GM18517 (cell line): ENCODE measurements around the gene INPP5A.
"Not testable (repeated sequence)": the region's sequence is repeated elsewhere in the genome, so short reads cannot be mapped to it uniquely, and the experiment has no call there.

Source experiments
- ATAC-seq: cut with Tn5 transposase; IDR thresholded peaks from one replicate; pipeline ENCODE4 v1.9.1; 2021; ENCODE audit warnings: mild to moderate bottlenecking, moderate library complexity; ENCODE audit not compliant: unreplicated experiment

Gene INPP5A

DNA sequence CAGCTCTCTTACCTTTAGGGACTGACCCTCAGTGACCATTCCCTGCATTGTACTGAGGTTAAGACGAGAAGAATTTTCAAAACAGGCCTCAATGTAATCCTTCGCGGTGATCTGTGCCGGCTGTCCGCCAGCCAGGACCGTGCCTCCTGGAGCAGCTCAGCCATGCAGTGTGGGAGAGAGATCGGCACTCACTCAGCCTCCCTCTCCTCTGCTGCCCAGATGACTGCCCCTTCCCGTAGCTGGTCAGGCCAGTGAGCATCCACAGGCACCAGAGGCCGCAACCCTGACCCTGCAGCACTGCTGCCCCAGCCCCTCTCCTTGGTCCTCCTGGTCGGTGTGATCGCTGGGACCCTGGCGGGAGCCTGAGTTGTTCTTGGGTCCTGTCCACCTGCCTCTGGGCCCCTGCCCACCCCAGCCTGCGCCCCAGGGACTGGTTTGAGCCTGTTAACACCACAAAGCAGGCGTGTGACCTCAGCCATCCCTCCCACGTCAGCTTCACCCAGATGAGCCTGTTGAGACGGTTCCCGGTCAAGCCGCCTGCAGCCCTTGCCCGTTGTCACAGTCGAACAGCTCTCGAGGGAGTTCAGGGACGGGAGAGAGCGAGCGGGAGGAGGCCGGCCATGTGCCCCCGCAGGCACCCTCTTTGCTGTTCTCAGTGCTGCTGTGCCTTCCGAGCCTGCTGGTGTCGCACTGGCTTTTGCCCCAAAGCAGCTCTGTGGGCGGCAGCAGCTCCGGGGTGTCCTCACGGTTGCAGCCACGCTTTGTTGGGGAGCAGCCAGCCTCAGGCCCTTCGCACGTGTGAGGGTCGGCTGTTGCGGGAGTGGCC lies 211.2 kb downstream of the INPP5A start:
- no peak for ATAC-seq

DNA sequence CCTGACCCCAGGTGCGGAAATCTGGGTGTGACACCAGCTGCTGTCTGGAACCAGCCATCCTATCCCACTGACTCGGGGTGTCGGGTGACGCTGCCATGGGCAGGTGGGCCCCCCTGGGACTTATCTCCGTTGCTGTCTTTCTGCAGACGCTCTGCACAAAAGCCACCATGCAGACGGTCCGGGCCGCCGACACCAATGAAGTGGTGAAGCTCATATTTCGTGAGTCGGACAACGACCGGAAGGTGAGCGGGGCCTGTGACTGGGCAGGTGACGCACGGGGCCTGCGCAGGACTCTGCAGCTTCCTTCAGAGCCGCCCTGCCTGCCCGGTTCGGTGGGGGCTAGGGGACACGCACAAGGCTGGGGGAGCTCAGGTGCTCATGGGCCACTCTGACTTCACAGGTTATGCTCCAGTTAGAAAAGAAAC lies 211.8 kb downstream of the INPP5A start:
- ATAC-seq = no peak

DNA sequence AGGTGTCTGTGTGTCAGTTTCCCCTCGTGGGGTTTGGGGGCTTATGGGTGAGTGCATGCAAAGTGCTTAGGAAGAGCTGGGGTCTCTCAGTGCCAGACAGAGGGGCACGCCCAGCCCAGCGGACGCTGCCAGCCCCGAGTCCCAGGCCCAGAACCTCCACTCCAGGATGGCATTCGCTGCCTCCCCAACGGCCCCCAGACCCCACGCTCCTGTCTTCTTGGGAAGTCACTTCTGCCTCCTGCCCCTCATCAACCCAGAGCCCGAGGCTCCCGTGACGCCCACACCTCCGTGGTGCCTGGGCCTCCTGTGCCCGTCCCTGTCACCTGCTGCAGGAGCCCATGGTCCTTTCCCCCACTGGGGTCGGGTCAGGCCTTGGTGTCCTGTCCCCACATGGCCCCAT lies 213.3 kb downstream of the INPP5A start:
- no peak for ATAC-seq

DNA sequence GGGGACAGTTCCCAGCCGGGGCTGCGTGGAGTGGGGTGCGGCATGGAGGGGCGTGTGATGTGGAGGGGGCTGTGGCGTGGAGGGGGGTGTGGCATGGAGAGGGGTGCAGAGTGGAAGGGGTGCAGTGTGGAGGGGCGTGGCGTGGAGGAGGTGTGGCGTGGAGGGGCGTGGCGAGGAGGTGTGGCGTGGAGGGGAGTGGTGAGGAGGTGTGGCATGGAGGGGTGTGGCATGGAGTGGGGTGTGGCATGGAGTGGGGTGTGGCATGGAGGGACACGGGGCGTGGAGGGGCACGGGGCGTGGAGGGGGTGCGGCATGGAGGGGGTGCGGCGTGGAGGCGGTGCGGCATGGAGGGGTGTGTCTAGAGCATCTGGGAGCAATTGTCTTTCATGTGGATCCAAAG lies 214.8 kb downstream of the INPP5A start:
- no peak for ATAC-seq

DNA sequence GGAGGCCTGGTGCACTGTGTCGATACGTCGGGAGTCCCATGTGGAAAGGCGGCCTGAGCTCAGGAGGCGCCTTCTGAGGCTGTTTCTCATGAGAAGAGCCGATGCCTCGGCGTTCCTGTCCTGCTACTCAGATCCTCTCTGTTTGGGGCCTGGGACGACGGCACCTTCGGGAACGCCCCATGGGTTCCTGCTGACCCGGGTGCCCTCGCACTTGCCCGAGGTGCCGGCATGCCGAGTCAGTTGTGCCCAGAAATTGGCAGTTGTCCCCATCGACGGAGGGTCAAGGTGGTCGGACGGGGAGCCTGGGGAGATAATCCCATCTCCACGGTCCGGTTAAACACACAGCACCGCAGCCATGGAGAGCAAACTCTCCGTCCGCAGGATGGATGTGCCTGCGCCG lies 215.4 kb downstream of the INPP5A start:
- no peak for ATAC-seq

DNA sequence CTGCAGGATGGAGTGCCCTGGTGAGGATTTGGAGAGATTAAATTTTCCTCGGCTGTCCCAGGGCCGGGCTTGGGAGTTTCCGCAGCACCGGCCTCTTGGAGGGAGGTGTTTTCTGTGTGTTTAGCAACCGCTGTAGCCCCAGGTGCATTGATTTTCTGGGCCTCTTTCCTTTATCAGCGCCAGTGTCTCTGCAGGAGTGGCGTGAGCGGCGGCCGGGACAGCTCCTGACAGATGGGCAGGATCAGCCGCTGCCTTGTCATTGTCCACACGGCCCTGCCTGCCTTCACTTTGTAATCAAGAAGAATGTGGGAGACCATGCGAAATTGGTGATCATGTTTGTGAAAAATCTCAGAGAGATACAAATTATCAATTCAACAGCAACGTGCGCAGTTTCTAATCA lies 216.0 kb downstream of the INPP5A start:
- no peak for ATAC-seq

DNA sequence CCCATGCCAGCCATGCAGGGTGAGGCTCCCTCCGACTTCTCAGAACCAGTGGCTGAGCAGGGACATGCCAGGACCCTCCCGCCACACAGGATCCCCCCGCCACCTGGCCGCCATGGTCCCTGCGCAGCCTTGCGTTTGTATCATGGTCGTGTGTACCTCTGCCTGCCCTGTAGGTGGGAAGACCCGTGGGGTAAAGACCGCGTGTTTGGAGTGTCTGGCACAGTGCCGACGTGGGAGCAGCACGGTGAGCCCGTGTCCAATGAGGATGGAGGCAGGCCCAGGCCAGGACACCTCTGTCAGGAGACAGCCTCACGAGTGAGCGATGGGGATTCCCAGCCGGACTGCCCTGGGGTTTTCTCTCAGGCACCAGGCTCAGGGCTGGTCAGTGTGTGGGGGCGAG lies 216.5 kb downstream of the INPP5A start:
- no peak for ATAC-seq

DNA sequence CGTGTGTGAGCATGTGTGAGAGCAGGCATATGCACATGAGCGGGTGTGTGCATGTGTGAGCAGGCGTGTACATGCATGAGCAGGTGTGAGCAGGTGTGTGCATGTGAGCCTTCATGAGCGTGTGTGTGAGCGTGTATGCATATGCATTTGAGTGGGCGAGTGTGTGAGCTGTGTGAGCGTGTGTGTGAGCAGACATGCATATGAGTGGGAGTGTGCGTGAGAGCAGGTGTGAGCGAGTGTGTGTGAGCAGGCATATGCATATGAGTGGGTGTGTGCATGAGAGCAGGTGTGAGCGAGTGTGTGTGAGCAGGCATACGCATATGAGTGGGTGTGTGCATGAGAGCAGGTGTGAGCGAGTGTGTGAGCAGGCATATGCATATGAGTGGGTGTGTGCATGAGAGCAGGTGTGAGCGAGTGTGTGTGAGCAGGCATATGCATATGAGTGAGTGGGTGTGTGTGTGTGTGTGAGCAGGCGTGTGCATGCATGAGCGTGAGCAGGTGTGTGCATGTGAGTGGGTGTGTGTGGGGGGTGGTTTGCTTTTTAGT lies 217.7 kb downstream of the INPP5A start:
- ATAC-seq = no peak

DNA sequence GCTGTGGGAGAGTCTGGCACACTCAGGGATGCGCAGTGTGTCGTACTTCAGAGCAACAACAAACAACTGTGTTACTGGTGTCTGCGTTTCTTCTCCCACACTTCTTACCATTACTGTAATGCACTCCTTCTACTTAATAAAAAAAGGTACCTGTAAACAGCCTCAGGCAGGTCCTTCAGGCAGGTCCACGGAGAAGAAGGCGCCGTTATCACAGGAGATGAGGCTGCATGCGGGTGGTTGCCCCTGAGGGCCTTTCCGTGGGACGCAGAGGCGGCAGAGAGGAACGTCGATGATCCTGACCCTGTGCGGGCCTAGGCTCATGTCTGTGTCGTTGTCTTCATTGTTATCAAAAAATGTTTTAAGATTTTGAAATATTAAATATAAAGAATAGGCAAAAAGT lies 219.0 kb downstream of the INPP5A start:
- ATAC-seq = no peak

DNA sequence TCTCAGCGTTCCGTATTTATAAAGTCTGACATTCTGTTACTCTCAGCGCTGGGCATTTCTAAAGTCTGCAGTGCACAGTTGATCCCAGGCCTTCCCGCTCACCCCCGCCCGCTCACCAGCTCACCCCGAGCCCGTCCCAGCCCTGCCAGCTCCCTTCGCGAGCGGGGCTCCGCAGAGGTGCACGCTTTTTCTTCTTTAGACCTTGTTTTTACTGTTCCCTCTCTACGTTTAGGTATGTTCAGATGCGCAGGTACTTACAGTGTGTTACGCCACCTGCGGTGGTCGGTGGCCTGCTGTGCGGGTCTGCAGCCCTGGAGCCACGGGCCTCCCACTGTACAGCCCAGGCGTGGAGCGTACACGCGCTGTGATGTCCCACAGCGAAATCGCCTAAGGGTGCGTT lies 219.6 kb downstream of the INPP5A start:
- no peak for ATAC-seq

DNA sequence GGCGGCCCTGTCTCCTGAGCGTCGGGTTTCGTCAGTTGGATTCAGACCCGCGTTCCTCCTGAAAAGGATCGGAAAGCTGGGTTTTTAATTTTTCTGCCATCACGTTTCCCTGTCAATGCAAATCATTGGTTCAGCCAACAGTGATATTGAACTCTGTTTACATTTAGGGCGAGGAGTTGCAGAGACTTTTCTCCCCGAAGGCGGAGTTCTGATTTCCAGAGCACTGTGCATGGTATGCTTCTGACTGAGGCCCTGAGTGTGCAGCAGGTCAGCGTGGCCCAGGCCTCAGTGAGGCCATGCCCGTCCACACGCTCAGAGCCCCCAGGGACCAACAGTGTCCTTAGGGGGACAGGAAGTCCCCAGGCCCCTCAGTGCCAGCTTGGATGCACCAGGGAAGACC lies 221.3 kb downstream of the INPP5A start:
- ATAC-seq = no peak

DNA sequence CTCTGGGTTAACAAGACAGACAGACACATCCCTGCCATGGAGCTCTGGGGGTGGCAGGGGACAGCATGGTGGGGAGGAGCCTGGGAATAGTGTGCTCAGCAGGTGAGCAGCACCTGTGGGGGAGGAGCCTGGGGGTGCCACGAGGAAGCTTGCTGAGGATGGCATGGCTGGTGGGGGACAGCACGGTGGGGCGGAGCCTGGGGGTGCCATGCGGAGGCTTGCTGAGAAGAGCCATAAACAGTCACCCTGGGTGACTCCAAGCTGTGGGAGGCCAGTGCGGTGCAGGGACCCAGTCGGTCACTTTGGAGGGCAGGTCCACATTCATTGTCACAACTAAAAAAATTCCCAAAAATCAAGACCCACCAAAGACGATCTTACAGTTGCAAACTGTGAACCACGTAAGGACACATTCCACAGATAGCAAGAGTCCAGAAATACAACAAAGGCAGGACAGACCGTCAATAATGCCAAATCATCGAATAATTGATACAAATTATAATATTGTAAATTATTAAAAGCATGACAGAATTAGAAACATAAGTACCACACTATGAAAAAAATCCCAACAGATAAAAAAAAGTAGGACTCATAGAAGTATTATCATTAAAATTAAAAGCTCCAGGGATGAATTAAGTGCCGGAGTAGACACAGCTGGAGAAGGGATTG lies 223.9 kb downstream of the INPP5A start:
- ATAC-seq = no peak

DNA sequence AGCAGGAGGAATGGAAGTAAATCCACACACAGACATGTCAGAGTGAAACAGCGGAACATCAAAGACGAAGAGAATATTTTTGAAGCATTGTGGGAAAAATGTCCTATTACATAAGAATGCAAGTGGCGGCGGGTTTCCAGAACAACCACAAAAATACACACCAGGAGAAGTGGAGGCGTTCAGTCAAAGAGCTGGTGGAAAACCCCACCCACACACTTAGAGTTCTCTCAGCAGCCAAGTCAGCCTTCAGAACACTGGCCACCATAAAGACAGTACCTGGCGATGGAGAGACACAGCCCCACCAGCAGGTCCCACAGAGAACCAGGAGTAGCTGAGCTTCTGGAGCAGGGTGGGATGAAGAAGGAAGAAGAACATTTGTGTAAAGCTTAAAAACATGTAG lies 224.7 kb downstream of the INPP5A start:
- no peak for ATAC-seq

DNA sequence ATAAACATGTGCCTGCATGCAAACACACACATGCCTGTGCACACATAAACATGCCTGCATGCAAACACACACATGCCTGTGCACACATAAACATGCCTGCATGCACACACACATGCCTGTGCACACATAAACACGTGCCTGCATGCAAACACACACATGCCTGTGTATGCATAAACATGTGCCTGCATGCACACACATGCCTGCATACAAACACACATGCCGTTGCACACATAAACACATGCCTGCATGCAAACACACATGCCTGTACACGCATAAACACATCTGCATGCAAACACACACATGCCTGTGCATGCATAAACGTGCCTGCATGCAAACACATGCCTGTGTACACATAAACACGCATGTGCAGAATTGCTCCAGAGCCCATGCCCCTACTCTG lies 226.0 kb downstream of the INPP5A start:
- no peak for ATAC-seq

DNA sequence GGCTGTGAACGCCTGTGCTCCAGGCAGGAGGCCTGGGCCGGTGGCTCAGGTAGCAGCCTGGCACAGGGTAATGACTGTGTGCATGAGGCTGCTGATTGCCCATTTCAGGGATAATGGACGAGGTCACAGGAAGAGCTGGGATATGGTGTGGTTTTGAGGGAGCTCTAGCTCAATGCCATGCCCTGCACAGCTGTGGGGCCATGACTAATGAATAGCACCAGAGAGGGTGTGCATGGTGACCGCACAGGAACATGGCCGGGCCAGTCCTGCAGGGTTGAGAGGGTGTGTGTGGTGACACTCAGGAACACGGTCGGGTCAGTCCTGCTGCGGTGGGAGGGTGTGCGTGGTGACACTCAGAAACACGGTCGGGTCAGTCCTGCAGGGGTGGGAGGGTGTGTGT lies 226.5 kb downstream of the INPP5A start:
- ATAC-seq = no peak

DNA sequence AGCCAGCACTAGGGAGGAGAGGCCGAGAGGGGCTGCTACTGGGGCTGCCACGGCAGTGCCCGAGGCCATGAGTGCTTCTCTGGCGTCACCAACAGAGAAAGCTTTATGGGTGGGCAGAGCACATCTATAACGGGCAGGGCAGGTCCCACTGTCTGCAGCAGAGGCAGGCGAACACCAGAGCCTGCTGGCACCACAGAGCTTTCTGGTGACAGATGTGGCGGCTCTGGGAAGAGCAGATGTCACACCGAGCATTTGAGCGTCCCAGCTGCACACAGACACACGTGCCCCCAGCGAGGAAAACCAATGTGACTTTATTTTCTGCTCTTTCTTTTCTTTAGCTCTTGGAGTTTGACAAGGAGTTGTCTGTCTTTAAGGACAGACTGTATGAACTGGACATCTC lies 227.8 kb downstream of the INPP5A start:
- no peak for ATAC-seq

DNA sequence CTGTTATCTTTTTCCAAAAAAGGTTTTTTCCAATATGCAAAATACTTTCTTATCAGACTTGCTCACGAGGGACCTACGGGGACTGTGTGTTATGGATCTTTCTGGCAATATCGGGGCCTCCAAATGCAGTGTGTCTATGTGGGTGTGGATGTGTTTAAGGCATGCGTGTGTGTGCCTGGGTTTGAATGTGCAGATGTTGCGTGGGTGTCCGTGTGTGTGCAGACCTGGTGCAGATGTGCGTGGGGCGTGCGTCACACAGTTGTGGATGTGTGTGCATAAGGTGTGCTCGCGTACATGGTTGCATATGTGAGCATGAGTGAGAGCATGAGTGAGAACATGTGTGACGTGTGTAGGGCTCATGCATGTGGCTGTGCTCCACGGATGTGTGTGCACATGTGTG lies 228.7 kb downstream of the INPP5A start:
- ATAC-seq = no peak

DNA sequence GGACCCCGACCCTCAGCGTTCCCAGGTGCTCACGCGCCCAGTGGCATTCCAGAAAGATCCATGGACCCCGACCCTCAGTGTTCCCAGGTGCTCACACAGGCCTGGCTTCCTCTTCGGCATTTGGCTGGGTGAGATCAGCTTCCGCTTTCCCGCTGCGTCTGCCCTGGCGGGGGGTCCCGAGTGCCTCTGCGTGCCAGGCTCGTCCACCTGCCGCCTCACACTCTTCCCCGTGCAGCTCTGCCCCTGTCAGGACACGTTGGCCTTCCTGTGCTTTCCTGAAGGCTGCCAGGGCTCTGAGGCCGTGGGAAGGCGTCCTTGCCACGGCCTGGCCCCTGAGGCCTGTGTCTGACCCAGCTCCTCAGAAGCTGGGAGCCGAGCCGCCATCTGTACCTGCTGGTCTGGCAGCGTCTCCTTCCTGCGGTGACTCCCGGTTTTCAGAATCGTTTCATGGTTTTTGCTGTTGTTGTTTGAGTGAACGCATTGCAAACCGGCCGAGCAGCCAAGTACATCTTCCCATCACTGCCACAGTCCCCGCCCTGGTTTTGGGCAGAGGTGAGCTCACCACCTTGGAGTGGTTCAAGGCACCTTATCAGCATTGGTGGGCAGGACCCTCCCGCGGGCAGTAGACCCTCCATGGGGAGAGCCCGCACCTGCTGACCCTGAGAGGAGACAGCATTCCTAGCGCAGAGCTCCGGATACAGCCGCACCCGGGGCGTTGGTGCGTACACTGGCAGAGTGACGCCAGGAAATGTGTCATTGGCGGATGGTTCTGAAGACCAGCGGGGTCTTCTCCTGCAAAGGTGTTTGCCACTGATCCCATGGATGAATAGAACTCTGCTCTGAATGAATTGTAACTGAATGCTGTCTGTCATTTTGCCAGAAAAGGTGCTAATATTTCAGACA lies 231.0 kb downstream of the INPP5A start:
- ATAC-seq = no peak

DNA sequence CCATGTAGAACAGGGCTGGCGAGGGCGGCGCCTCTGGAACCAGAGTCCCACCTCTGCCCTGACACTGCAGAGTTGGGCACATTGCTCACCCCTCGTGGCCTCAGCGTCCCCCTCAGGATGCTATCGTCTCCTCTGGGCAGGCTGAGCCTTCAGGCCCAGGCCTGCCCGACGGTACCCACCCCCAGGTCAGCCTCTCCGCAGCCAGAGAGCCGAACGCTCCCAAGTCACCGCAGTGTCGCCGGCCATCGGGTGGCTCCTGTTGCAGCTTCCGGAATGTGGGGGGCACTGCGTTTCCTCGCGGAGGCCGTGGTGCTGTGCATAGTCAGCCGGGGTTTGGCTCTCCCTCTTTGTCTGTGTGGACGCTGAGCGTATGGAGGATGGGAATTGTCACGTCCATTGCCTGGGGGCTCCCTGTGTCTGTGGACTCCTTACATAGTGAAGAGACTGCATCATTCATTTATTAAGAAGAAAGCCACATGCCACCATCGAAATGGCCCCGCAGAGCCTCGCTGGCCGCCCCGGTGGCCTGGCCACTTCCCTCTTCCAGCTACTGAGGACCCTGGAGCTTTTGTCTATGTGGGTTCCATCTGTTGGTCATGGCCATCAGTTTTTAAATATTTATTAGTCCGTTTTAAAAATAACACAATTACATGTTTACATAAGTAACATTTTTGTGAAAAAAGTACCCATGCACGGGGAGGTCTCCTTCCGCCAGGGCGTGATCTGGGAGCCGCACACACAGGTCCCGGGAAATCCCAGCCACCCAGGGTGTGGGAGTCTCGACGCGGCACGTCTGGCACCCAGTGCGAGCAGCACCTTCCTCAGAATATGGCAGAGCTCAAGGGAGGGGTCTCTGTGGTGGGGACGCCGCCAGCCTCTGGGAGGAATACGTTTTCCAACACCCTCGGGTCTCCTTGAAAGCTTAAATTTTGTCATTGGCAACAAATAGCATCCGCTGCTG lies 232.8 kb downstream of the INPP5A start:
- no peak for ATAC-seq

DNA sequence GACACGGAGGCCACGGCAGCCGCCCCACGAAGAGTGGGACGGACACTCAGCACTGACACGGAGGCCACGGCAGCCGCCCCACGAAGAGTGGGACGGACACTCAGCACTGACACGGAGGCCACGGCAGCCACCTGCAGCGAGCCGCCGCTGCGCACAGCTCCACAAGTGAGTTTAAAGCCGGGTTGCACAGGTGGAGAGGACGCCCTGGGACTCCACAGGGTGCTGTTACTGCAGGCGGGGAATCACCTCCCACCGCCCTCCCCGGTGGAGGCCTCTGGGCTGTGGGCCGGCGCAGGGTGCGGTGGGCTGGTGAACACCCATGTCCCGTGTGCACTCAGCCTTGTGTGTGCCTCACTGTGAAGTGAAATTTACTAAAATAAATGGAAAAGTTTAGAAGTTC lies 235.2 kb downstream of the INPP5A start:
- ATAC-seq = not testable (repeated sequence)
